K562 treated with DMSO at 1 percent for 48 hours (cell line): Measurements from ENCODE around the gene DYNC1LI2. TPM values are rescaled to one million over a fixed set of nuclear protein-coding genes. Genes with fewer than 3 reads are reported as not detected.

Source experiments
- total RNA-seq: library from RNA; unstranded; fragments of 300-600 nt; gene quantifications from 2 replicates; pipeline ENCODE4 v1.2.3, GENCODE V29; 2022; ENCODE audit warnings: low replicate concordance; ENCODE audit errors: extremely low read depth

Gene DYNC1LI2
- not detected in 2 replicates for total RNA-seq

DNA sequence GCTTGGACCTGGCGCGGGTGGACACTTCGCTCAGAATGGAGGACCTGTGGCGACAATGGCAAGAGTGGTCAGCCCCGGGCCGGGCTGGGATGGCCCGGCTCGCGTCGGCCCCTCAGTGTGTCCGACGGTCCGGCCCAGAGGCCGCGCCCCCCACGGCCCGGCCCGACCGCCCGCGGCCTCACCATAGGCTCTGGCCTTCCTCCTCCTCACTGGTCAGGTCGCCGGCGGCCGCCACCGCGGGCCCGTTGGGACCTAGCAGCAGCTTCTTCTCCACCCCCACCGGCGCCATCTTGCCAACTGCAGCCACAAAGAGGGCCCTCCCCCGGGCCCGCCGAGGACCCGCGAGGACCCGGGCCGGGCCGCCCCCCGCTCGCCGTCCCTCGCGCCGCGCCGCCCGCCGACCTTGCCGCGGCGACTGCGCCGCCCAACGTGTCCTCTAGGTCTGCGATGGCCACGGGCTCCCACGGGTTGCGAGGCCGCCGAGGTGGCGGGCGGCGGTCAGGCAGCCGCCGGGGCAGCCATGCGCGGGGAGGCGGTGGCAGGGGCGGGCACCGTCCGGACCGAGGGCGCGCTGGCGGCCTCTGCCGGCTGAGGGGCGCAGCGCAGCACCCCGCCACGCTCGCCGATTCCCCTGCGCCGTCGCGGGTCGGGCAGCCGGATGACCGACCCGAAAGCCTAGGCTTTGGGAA, at the start of gene DYNC1LI2:
Gene DYNC1LI2 (minus strand): TSS at position 307 of the 689 bp plus-strand sequence. CDS start 18 bp downstream, at position 289.

DNA sequence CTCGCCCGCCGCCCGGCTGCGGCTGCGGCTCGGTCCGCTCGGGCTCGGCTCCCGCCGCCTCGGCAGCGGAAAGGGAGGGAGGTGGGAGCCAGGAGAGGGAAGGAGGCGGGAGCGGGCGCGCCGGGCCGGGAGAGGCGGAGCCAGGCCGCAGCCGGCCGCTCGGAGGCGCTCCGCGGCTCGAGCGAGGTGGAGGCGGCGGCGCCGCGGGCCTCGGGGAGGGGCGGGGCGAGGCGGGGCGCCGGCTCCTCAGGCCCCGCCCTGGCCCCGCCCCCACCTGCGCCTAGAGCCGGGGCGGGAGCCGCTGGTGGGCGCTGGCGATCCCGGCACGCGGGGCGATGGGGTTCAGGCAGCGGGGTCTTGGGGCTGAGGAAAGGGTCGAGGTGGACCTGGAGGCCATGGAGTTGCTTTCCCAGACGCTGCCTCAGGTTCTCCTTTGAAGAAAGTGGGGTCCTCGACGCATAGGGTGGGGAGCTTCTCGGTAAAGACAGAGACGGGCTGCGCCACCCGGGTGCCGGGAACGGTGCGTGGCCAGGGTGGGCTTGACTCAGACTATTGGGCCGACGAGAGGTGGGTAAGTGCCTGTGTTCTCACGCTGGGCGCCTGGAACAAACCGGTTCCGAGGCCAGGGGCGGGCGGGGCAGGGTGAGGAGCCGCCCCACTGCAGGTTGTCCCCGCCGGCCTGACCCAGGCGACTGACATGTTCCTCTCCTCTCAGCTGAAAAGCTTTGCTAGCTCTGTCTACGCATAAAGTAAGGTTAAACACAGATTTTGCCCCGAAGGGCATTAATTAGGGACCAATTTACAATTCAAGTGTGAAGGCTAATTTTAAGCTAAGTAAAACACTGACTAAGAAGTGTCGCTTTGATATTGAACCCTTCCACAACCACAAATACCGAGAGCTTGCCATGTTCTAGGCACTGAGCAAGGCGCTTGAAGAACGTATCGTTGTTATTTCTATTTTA, 54.5 kb downstream of the DYNC1LI2 start, which contains the start of gene CMTM4:
Gene CMTM4 (minus strand): TSS at position 75 of the 962 bp plus-strand sequence. CDS start 218 bp downstream, outside the sequence.

Other genes starting within 250 kb of the DYNC1LI2 start
- not detected in 2 replicates for gene TK2, start 201.5 kb downstream of the DYNC1LI2 start, total RNA-seq
- not detected in 2 replicates for gene CKLF, start 199.0 kb downstream of the DYNC1LI2 start, total RNA-seq
- gene CMTM1, start 185.2 kb downstream of the DYNC1LI2 start, total RNA-seq = not detected in 2 replicates
- not detected in 2 replicates for gene CMTM2, start 172.1 kb downstream of the DYNC1LI2 start, total RNA-seq
- gene CMTM3, start 146.9 kb downstream of the DYNC1LI2 start, total RNA-seq = not detected in 2 replicates
- gene CMTM4, start 54.9 kb downstream of the DYNC1LI2 start, total RNA-seq = not detected in 2 replicates
- not detected in 2 replicates for gene TERB1, start 50.0 kb upstream of the DYNC1LI2 start, total RNA-seq
- gene NAE1, start 79.4 kb upstream of the DYNC1LI2 start, total RNA-seq = not detected in 2 replicates
- gene CA7, start 92.8 kb upstream of the DYNC1LI2 start, total RNA-seq = not detected in 2 replicates
- not detected in 2 replicates for gene PDP2, start 128.9 kb upstream of the DYNC1LI2 start, total RNA-seq
- gene CDH16, start 167.3 kb upstream of the DYNC1LI2 start, total RNA-seq = not detected in 2 replicates
- gene RRAD, start 173.9 kb upstream of the DYNC1LI2 start, total RNA-seq = not detected in 2 replicates
- gene CIAO2B, start 182.8 kb upstream of the DYNC1LI2 start, total RNA-seq = not detected in 2 replicates
- gene CES2, start 183.9 kb upstream of the DYNC1LI2 start, total RNA-seq = not detected in 2 replicates
- not detected in 2 replicates for gene CES3, start 209.7 kb upstream of the DYNC1LI2 start, total RNA-seq
- gene CES4A, start 237.0 kb upstream of the DYNC1LI2 start, total RNA-seq = not detected in 2 replicates